Skeletal muscle satellite cell (primary cell): ENCODE results near the gene BBS10.
"Not testable (repeated sequence)": the region's sequence is repeated elsewhere in the genome, so short reads cannot be mapped to it uniquely, and the experiment has no call there.

ENCODE experiments used
- H3K27me3 ChIP-seq: 2 replicates; pipeline ENCODE4 v1.7.0; 2013; ENCODE audit warnings: low read length; ENCODE audit not compliant: control insufficient read depth, insufficient read depth
- H3K36me3 ChIP-seq: 2 replicates; pipeline ENCODE4 v1.7.0; 2013; ENCODE audit warnings: mild to moderate bottlenecking, control low read depth, low read length; ENCODE audit not compliant: insufficient read depth
- H3K4me1 ChIP-seq: 2 replicates; pipeline ENCODE4 v1.7.0; 2013; ENCODE audit warnings: low read length; ENCODE audit not compliant: control insufficient read depth, insufficient read depth
- H3K4me2 ChIP-seq: 2 replicates; pipeline ENCODE4 v1.7.0; 2013; ENCODE audit warnings: mild to moderate bottlenecking, low read length
- H3K4me3 ChIP-seq: 2 replicates; pipeline ENCODE4 v1.7.0; 2013; ENCODE audit warnings: low read length
- H3K9ac ChIP-seq: 2 replicates; pipeline ENCODE4 v1.7.0; 2013; ENCODE audit warnings: mild to moderate bottlenecking, low read depth, low read length, moderate library complexity
- H3K9me3 ChIP-seq: replicated peaks from 2 replicates; pipeline ENCODE4 v1.7.0; 2013; ENCODE audit warnings: mild to moderate bottlenecking, control low read depth, low read length

BBS10 gene

GRCh38 chr12:76329159-76329558 is 19.1 kb downstream of the BBS10 start:
- Histone ChIP-seq H3K4me3 (no peak overlapping the region), H3K4me2 (peak overlapping the region; percentile 10), H3K9ac (peak overlapping the region; percentile 24), H3K4me1 (peaks cover 16% of the 10 kb centered on the region), H3K9me3 (peaks cover 7% of the 10 kb centered on the region), H3K27me3 (no peaks in the 10 kb centered on the region), H3K36me3 (no peaks in the 10 kb centered on the region)

- not testable (repeated sequence) for H3K4me3 ChIP-seq, H3K4me1 ChIP-seq, H3K9ac ChIP-seq, H3K36me3 ChIP-seq, H3K27me3 ChIP-seq, H3K9me3 ChIP-seq, H3K4me2 ChIP-seq
These were observed 28.5 kb downstream of the BBS10 start for GRCh38 chr12:76319595-76320319.

- Histone ChIP-seq H3K27me3 (no peaks in the 10 kb centered on the region), H3K9ac (no peak overlapping the region)
These were observed 29.2 kb downstream of the BBS10 start for GRCh38 chr12:76318773-76319594.

GRCh38 chr12:76317976-76318375 is 30.2 kb downstream of the BBS10 start:
- H3K27me3 ChIP-seq, result no peaks in the 10 kb centered on the region
- no peaks in the 10 kb centered on the region for H3K4me1 ChIP-seq
- no peaks in the 10 kb centered on the region for H3K9me3 ChIP-seq
- H3K4me2 ChIP-seq, result no peak overlapping the region
- H3K36me3 ChIP-seq, result no peaks in the 10 kb centered on the region
- no peak overlapping the region for H3K9ac ChIP-seq
- H3K4me3 ChIP-seq, result no peak overlapping the region

More at GRCh38 chr12:76318773-76319594, 29.2 kb downstream of the BBS10 start:
- Histone ChIP-seq H3K4me2 (no peak overlapping the region), H3K4me3 (no peak overlapping the region), H3K9me3 (no peaks in the 10 kb centered on the region), H3K36me3 (no peaks in the 10 kb centered on the region), H3K4me1 (no peaks in the 10 kb centered on the region)

- peaks cover 6% of the 10 kb centered on the region for H3K4me1 ChIP-seq
- H3K4me3 ChIP-seq, result no peak overlapping the region
- no peak overlapping the region for H3K9ac ChIP-seq
- H3K36me3 ChIP-seq, result no peaks in the 10 kb centered on the region
- H3K4me2 ChIP-seq, result no peak overlapping the region
- H3K9me3 ChIP-seq, result no peaks in the 10 kb centered on the region
- H3K27me3 ChIP-seq, result no peaks in the 10 kb centered on the region
These were observed 31.7 kb downstream of the BBS10 start for GRCh38 chr12:76316468-76316867.

DNA sequence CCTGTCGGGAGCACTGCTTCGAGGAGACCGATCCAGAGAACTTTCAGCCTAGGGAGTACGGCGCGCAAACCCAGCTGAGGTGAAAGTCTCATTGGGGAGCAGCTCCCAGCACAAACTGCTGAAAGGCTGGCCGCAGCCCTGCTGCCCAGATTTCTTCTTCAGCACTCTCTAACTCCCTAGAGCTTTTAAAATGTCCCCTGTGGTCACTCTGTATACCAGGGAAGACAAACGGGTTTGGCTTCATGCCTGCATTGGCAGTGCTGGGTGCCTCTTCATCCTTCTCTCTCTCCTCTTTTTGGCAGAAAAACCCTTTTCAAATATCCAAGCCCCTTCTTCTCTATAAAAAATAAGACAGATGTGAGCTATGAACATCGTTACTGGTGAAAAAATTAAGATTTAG is 34.9 kb downstream of the BBS10 start:
- Histone ChIP-seq H3K9me3 (no peaks in the 10 kb centered on the region), H3K4me3 (no peak overlapping the region), H3K9ac (no peak overlapping the region), H3K4me1 (peaks cover 16% of the 10 kb centered on the region), H3K4me2 (no peak overlapping the region), H3K36me3 (no peaks in the 10 kb centered on the region), H3K27me3 (no peaks in the 10 kb centered on the region)

DNA sequence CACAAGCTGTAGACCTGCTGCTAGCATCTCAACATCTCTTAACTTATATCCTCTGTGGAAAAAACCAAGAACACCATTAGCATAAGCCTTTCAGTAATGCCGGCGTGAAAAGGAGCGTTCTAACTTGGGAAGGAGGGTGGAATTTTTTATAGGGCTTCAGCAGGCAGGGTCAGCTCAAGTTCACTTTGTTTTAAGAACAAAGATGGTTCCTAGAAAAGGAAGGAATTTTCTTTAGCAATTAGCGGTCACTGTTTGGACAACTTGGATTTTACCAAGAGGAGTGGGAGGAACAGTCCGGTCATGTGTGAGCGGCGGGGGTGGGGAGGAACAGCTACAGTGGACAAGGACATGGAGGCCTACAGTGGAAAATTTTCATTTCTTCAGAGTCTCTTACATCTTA is 35.9 kb downstream of the BBS10 start:
- no peaks in the 10 kb centered on the region for H3K9me3 ChIP-seq
- H3K4me1 ChIP-seq, result peaks cover 16% of the 10 kb centered on the region
- no peaks in the 10 kb centered on the region for H3K27me3 ChIP-seq
- H3K9ac ChIP-seq, result no peak overlapping the region
- no peak overlapping the region for H3K4me3 ChIP-seq
- no peaks in the 10 kb centered on the region for H3K36me3 ChIP-seq
- no peak overlapping the region for H3K4me2 ChIP-seq

DNA sequence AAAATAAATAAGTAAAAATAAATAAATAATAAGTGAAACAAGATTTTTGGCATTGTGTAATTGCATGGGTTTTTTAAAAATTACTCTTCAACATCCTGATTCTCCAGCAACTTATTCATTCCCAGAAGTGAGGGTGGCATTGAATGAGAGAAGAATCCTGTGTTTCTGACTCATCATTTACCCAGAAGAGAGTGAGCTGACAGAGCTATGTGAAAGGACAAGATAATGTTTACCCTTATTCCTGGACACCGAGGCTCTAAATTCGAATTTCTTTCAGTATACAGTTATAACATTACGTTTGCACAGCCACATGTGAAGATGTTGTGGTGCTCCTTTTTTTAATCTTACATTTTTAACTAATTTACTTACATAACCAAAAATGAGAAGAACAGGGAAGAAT is 36.4 kb downstream of the BBS10 start:
- no peaks in the 10 kb centered on the region for H3K27me3 ChIP-seq
- H3K4me1 ChIP-seq, result peaks cover 16% of the 10 kb centered on the region
- no peaks in the 10 kb centered on the region for H3K36me3 ChIP-seq
- H3K9me3 ChIP-seq, result no peaks in the 10 kb centered on the region
- H3K4me2 ChIP-seq, result no peak overlapping the region
- no peak overlapping the region for H3K9ac ChIP-seq
- H3K4me3 ChIP-seq, result no peak overlapping the region

DNA sequence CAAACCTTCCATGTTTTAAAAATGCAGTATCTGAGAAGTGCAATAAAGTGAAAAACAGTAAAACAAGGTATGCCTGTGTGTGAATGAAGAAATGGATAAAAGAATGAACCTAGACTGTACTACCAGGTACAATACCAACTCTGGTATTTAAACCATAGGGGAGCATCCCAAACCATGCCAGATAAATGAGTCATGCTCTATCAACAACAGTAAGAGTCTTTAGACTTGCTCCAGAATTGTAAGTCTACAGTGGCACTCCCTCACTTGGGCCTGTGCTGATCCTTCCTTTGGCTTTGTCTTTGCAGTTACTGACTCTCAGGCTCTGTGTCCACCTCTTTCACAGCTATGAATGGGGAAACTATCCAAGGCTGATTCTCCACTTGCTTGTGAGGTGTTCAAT is 38.1 kb downstream of the BBS10 start:
- Histone ChIP-seq H3K4me2 (peak overlapping the region; percentile 25), H3K4me3 (no peak overlapping the region), H3K4me1 (peaks cover 16% of the 10 kb centered on the region), H3K36me3 (peaks cover 6% of the 10 kb centered on the region), H3K27me3 (no peaks in the 10 kb centered on the region), H3K9ac (peak overlapping the region; percentile 9), H3K9me3 (no peaks in the 10 kb centered on the region)

GRCh38 chr12:76308866-76309265 is 39.3 kb downstream of the BBS10 start:
- Histone ChIP-seq H3K4me2 (no peak overlapping the region), H3K4me1 (peaks cover 18% of the 10 kb centered on the region), H3K36me3 (peaks cover 11% of the 10 kb centered on the region), H3K9me3 (no peaks in the 10 kb centered on the region), H3K4me3 (no peak overlapping the region), H3K9ac (no peak overlapping the region), H3K27me3 (no peaks in the 10 kb centered on the region)

GRCh38 chr12:76307083-76307482 is 41.1 kb downstream of the BBS10 start:
- no peaks in the 10 kb centered on the region for H3K27me3 ChIP-seq
- no peak overlapping the region for H3K4me3 ChIP-seq
- no peaks in the 10 kb centered on the region for H3K9me3 ChIP-seq
- no peak overlapping the region for H3K9ac ChIP-seq
- no peak overlapping the region for H3K4me2 ChIP-seq
- H3K36me3 ChIP-seq, result peaks cover 18% of the 10 kb centered on the region
- peaks cover 30% of the 10 kb centered on the region for H3K4me1 ChIP-seq
